ENCODE results near the gene PYDC2. TPM values are rescaled to one million over a fixed set of nuclear protein-coding genes. Genes with fewer than 3 reads are reported as not detected.

Gene PYDC2
- polyA plus RNA-seq, 1 experiment = not detected

DNA sequence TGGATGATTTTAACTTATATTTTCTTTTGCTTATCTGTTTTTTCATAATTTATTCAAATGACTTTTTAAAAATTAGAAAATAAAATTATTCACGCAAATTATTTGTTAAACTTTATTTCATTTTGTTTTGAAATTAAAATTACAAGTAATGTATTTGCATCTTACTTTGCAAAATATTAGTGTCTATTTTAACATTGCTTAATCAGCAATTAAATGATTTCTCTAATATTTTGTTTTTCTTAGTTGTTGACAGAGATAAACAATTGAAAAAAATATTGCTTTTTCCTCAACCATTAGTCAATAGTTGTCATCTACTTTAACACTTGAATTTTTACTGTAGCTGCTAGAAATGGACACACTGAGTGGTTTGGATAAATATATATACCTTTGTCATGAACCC, 32.8 kb upstream of the PYDC2 start:
- ChIA-PET POLR2A (no interaction called here), CTCF (interaction anchor here (0.5 to 2.1 kb wide), 4 partner anchors 10 to 1016 kb away, joined by 3 to 9 read pairs (median 4); no protein-coding TSS in a partner anchor)
- Histone ChIP-seq H3K36me3 (ENCODE audit: control insufficient read depth, insufficient read depth, low read length) (no peaks in the 10 kb centered on the region), H3K4me3 (ENCODE audit: low read depth, low read length) (no peak overlapping the region), H3K27me3 (ENCODE audit: control insufficient read depth, insufficient read depth, low read length) (no peaks in the 10 kb centered on the region)
- no peak for DNase-seq (ENCODE audit: low read depth)
- TF ChIP-seq, protein P1, sequence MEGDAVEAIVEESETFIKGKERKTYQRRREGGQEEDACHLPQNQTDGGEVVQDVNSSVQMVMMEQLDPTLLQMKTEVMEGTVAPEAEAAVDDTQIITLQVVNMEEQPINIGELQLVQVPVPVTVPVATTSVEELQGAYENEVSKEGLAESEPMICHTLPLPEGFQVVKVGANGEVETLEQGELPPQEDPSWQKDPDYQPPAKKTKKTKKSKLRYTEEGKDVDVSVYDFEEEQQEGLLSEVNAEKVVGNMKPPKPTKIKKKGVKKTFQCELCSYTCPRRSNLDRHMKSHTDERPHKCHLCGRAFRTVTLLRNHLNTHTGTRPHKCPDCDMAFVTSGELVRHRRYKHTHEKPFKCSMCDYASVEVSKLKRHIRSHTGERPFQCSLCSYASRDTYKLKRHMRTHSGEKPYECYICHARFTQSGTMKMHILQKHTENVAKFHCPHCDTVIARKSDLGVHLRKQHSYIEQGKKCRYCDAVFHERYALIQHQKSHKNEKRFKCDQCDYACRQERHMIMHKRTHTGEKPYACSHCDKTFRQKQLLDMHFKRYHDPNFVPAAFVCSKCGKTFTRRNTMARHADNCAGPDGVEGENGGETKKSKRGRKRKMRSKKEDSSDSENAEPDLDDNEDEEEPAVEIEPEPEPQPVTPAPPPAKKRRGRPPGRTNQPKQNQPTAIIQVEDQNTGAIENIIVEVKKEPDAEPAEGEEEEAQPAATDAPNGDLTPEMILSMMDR (IDR thresholded peaks at IDR 0.05; ENCODE audit: insufficient read depth, low read depth, low read length) = no peak

DNA sequence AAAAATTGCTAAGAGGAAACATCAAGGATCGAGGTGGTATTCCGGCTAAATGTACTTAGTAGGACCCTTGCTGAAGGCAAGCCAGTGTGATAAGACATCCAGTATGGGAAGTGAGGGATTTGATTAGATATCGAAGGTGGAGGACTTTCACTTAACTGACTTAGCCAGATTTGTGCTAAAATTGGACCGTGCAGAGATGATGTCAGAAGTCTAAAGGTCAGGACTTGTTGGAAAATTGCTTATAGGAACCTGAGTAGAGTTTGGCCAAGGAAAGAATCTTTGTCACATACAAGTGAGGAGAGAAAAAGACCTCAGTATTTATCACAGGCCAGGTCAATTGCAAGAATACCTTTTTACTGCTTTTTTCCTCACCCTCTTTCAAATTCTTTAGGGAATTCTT, 30.9 kb upstream of the PYDC2 start:
- H3K4me3 ChIP-seq (ENCODE audit: low read depth, low read length) = no peak overlapping the region
- ChIA-PET CTCF (interaction anchor here (0.6 to 2.1 kb wide), 2 partner anchors 1014 to 1485 kb away, joined by 3 to 9 read pairs; no protein-coding TSS in a partner anchor), POLR2A (no interaction called here)
- no peak for DNase-seq (ENCODE audit: low read depth)
- H3K36me3 ChIP-seq (ENCODE audit: control insufficient read depth, insufficient read depth, low read length) = no peaks in the 10 kb centered on the region
- no peaks in the 10 kb centered on the region for H3K27me3 ChIP-seq (ENCODE audit: control insufficient read depth, insufficient read depth, low read length)
- TF ChIP-seq, protein P1 (IDR thresholded peaks at IDR 0.05; ENCODE audit: insufficient read depth, low read depth, low read length) = no peak

DNA sequence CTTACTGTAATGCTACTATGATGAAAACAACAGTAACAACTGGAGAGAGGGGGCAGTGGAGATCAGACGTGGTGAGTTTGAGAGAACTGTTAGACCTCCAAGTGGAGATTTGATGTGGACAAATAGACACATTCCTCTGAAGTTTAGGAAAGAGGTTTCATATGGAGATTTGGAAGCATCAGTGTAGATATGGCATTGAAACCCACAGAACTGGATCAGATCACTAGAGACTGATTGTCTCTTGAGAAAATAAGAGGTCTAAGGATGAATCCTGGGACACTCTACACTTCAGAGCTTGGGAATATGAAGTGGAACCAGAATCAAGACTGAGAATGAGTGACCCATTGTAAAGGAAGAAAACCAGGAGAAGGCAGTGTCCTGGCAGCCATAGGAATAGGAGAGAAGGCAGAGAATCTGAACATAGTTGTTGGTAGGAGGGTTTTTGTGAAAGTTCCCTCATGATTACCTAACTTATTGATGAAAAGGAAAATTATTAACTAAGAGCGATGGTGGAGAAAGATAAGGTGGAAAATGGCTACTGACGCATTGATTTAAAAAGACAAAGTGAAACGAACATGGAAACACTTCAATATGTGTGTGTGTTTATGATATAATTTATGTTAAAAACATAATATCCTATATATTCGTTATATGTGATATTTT, 29.7 kb upstream of the PYDC2 start:
- H3K27me3 ChIP-seq (ENCODE audit: control insufficient read depth, insufficient read depth, low read length) = no peaks in the 10 kb centered on the region
- ChIA-PET CTCF (no interaction called here), POLR2A (no interaction called here)
- H3K4me3 ChIP-seq (ENCODE audit: low read depth, low read length) = no peak overlapping the region
- DNase-seq (ENCODE audit: low read depth) = no peak
- TF ChIP-seq, protein P1 (IDR thresholded peaks at IDR 0.05; ENCODE audit: insufficient read depth, low read depth, low read length) = no peak
- H3K36me3 ChIP-seq (ENCODE audit: control insufficient read depth, insufficient read depth, low read length) = no peaks in the 10 kb centered on the region

DNA sequence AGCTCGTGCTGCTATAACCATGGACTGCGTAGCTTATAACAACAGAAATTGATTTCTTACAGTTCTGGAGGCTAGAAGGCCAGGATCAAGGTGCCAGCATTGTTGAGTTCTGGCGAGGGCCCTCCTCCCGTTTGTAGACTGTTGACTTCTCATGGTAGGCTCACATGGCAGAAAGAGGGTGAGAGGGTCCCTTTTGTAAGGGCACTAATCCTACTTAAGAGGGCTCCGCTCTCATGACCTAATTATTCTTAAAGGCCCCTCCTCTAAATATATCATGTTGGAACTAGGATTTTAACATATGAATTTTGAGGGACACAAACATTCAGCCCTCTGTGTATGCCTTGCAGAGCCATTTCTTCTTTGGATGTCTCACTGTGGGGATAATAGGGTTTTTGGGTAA, 28.8 kb upstream of the PYDC2 start:
- Histone ChIP-seq H3K27me3 (ENCODE audit: control insufficient read depth, insufficient read depth, low read length) (no peaks in the 10 kb centered on the region), H3K36me3 (ENCODE audit: control insufficient read depth, insufficient read depth, low read length) (no peaks in the 10 kb centered on the region), H3K4me3 (ENCODE audit: low read depth, low read length) (no peak overlapping the region)
- no peak for DNase-seq (ENCODE audit: low read depth)
- POLR2A ChIA-PET = no interaction called here
- TF ChIP-seq, protein P1 (IDR thresholded peaks at IDR 0.05; ENCODE audit: insufficient read depth, low read depth, low read length) = no peak
- CTCF ChIA-PET = no interaction called here

- ChIA-PET CTCF (no interaction called here), POLR2A (no interaction called here)
- no peaks in the 10 kb centered on the region for H3K27me3 ChIP-seq (ENCODE audit: control insufficient read depth, insufficient read depth, low read length)
- no peaks in the 10 kb centered on the region for H3K36me3 ChIP-seq (ENCODE audit: control insufficient read depth, insufficient read depth, low read length)
- DNase-seq (ENCODE audit: low read depth) = no peak
- TF ChIP-seq, protein P1 (IDR thresholded peaks at IDR 0.05; ENCODE audit: insufficient read depth, low read depth, low read length) = no peak
- no peak overlapping the region for H3K4me3 ChIP-seq (ENCODE audit: low read depth, low read length)
Measured at GRCh38 chr3:191434024-191434423, 26.9 kb upstream of the PYDC2 start.
